Mesendoderm (in vitro differentiated cells): ENCODE measurements around the gene TSPAN16.
A peak's percentile ranks its signal among the peaks of the same experiment; 100 is the strongest.
"Not testable (repeated sequence)": the region's sequence is repeated elsewhere in the genome, so short reads cannot be mapped to it uniquely, and the experiment has no call there.

Experiments used
- DNase-seq: peaks from one replicate; pipeline ENCODE4 v3.0.0; 2013
- H2AK5ac ChIP-seq: 2 replicates; pipeline ENCODE4 v1.6.1; 2013; ENCODE audit warnings: low read length, inconsistent platforms
- H2BK120ac ChIP-seq: 2 replicates; pipeline ENCODE4 v1.6.1; 2013; ENCODE audit warnings: low read depth, mild to moderate bottlenecking, low read length, moderate library complexity, mixed read lengths
- H2BK15ac ChIP-seq: replicated peaks from 2 replicates; pipeline ENCODE4 v1.6.1; 2013; ENCODE audit warnings: low read depth, mild to moderate bottlenecking, moderate library complexity
- H2BK5ac ChIP-seq: 2 replicates; pipeline ENCODE4 v1.6.1; 2013; ENCODE audit warnings: low read length, inconsistent platforms
- H3K18ac ChIP-seq: 2 replicates; pipeline ENCODE4 v1.6.1; 2013; ENCODE audit warnings: mild to moderate bottlenecking, low read length, mixed read lengths
- H3K23ac ChIP-seq: one replicate; pipeline ENCODE4 v1.6.1; 2013; ENCODE audit warnings: low read length
- H3K27ac ChIP-seq: 2 replicates; pipeline ENCODE4 v1.5.1; 2013; ENCODE audit warnings: low read depth, mild to moderate bottlenecking, inconsistent platforms, low read length, moderate library complexity
- H3K27me3 ChIP-seq: 2 replicates; pipeline ENCODE4 v1.6.1; 2013; ENCODE audit warnings: low read length, control low read depth, mild to moderate bottlenecking, inconsistent platforms; ENCODE audit not compliant: insufficient read depth, poor library complexity
- H3K36me3 ChIP-seq: 2 replicates; pipeline ENCODE4 v1.6.1; 2013; ENCODE audit warnings: low read length, inconsistent platforms; ENCODE audit not compliant: control insufficient read depth, insufficient read depth
- H3K4ac ChIP-seq: one replicate; pipeline ENCODE4 v1.6.1; 2013; ENCODE audit warnings: low read depth, mild to moderate bottlenecking, low read length, moderate library complexity
- H3K4me1 ChIP-seq: 2 replicates; pipeline ENCODE4 v1.6.1; 2013; ENCODE audit warnings: low read depth, low read length, inconsistent platforms; ENCODE audit not compliant: control insufficient read depth
- H3K4me2 ChIP-seq: 2 replicates; pipeline ENCODE4 v1.6.1; 2013; ENCODE audit warnings: low read length
- H3K4me3 ChIP-seq: 2 replicates; pipeline ENCODE4 v1.5.1; 2013; ENCODE audit warnings: mild to moderate bottlenecking, low read length
- H3K56ac ChIP-seq: one replicate; pipeline ENCODE4 v1.6.1; 2013; ENCODE audit warnings: low read length
- H3K79me1 ChIP-seq: 2 replicates; pipeline ENCODE4 v1.6.1; 2013; ENCODE audit warnings: low read length, inconsistent platforms
- H3K79me2 ChIP-seq: 2 replicates; pipeline ENCODE4 v1.6.1; 2013; ENCODE audit warnings: mild to moderate bottlenecking, low read length; ENCODE audit not compliant: control insufficient read depth, insufficient read depth
- H3K9ac ChIP-seq: 2 replicates; pipeline ENCODE4 v1.6.1; 2013; ENCODE audit warnings: low read length, inconsistent platforms
- H4K5ac ChIP-seq: one replicate; pipeline ENCODE4 v1.6.1; 2013; ENCODE audit warnings: low read length
- H4K8ac ChIP-seq: one replicate; pipeline ENCODE4 v1.6.1; 2013; ENCODE audit warnings: low read depth, mild to moderate bottlenecking, control low read depth, low read length, moderate library complexity
- WGBS: extraction: QIAGEN DNeasy Blood & Tissue Kit; methylation state at CpG from one replicate; pipeline ENCODE4 v1.1.7; 2013; ENCODE audit warnings: low lambda C conversion rate, missing lambda C conversion rate; ENCODE audit not compliant: insufficient coverage; ENCODE audit errors: extremely low coverage; 5-methylcytosine and 5-hydroxymethylcytosine counted together

Gene TSPAN16

DNA sequence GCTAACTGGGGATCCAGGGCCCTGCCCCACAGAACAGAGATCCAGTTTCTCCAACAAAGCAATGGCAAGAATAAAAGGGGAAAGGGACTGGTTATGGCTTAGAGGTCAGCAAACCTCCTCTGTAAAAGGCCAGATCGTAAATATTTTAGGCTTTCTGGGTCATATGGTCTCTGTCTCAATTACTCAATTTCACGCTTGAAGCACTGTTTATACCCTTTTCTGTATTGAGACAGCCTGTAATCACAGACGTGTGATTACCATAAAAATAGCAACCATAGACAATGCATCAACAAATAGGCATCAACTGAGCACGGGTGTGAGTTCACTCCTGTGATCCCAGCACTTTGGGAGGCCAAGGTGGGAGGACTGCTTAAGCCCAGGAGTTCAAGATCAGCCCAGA lies 34.2 kb downstream of the TSPAN16 start:
- H4K5ac ChIP-seq: no peak overlapping the region
- H3K4ac ChIP-seq: no peak overlapping the region
- H3K36me3 ChIP-seq: no peaks in the 10 kb centered on the region
- no peak overlapping the region for H4K8ac ChIP-seq
- no peak overlapping the region for H3K9ac ChIP-seq
- no peaks in the 10 kb centered on the region for H3K27me3 ChIP-seq
- no peak overlapping the region for H3K27ac ChIP-seq
- H2BK15ac ChIP-seq: no peak overlapping the region
- no peak overlapping the region for H3K23ac ChIP-seq
- H3K56ac ChIP-seq: no peak overlapping the region
- H2BK5ac ChIP-seq: no peak overlapping the region
- H3K4me2 ChIP-seq: no peak overlapping the region
- H3K79me1 ChIP-seq: no peaks in the 10 kb centered on the region
- H3K4me3 ChIP-seq: no peak overlapping the region
- no CpG with 5 or more reads among the region's 4 CpGs for WGBS
- no peak for DNase-seq
- H3K18ac ChIP-seq: no peak overlapping the region
- H2BK120ac ChIP-seq: no peak overlapping the region
- no peaks in the 10 kb centered on the region for H3K4me1 ChIP-seq
- no peak overlapping the region for H2AK5ac ChIP-seq
- H3K79me2 ChIP-seq: no peaks in the 10 kb centered on the region

DNA sequence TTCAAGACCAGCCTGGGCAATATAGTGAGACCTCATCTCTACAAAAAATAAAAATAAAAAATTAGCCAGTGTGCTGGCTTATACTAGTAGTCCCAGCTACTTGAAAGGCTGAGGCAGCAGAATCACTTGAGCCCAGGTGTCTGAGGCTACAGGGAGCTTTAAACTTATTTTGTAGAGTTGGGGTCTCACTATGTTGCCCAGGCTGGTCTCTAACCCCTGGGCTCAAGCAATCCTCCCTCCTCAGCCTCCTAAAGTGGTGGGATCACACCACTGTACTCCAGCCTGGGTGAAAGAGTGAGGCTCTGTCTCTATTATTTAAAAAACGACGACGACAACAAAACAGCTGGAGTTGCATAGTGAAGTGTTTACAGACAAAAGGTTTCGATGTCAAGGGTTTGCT lies 35.5 kb downstream of the TSPAN16 start:
- Histone ChIP-seq H3K36me3 (no peaks in the 10 kb centered on the region), H2BK120ac (no peak overlapping the region), H3K4me1 (no peaks in the 10 kb centered on the region), H2AK5ac (no peak overlapping the region), H3K23ac (no peak overlapping the region), H4K8ac (no peak overlapping the region), H2BK15ac (no peak overlapping the region), H3K79me2 (no peaks in the 10 kb centered on the region), H3K18ac (no peak overlapping the region), H3K56ac (no peak overlapping the region), H3K27me3 (no peaks in the 10 kb centered on the region), H2BK5ac (no peak overlapping the region), H4K5ac (no peak overlapping the region), H3K4me3 (no peak overlapping the region), H3K27ac (no peak overlapping the region), H3K9ac (no peak overlapping the region), H3K79me1 (no peaks in the 10 kb centered on the region), H3K4ac (no peak overlapping the region), H3K4me2 (no peak overlapping the region)
- DNase-seq: no peak
- no CpG with 5 or more reads among the region's 4 CpGs for WGBS

DNA sequence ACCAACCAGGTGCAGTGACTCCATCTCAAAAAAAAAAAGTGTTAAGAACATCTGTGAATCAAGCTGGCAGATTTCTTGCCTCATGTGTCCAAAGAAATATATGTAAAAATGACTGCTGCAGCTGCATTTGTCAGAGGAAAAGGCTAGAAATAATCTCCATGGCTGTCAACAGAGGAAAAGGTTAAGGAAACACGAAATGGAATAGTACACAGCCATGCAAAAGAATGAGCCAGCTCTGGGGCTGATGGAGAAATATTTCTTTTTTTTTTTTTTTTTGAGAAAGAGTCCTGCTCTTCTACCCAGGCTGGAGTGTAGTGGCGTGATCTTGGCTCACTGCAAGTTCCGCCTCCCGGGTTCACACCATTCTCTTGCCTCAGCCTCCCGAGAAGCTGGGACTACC lies 36.9 kb downstream of the TSPAN16 start:
- H3K4me3 ChIP-seq: no peak overlapping the region
- no peak overlapping the region for H4K8ac ChIP-seq
- no peaks in the 10 kb centered on the region for H3K79me2 ChIP-seq
- no peak for DNase-seq
- no peak overlapping the region for H3K56ac ChIP-seq
- H3K23ac ChIP-seq: no peak overlapping the region
- no peak overlapping the region for H3K27ac ChIP-seq
- no peak overlapping the region for H2BK120ac ChIP-seq
- no peak overlapping the region for H3K4me2 ChIP-seq
- no peaks in the 10 kb centered on the region for H3K36me3 ChIP-seq
- H3K18ac ChIP-seq: no peak overlapping the region
- H3K9ac ChIP-seq: no peak overlapping the region
- no peaks in the 10 kb centered on the region for H3K79me1 ChIP-seq
- no peak overlapping the region for H2AK5ac ChIP-seq
- no peak overlapping the region for H4K5ac ChIP-seq
- H3K27me3 ChIP-seq: no peaks in the 10 kb centered on the region
- no peaks in the 10 kb centered on the region for H3K4me1 ChIP-seq
- H2BK5ac ChIP-seq: no peak overlapping the region
- no peak overlapping the region for H3K4ac ChIP-seq
- WGBS: no CpG with 5 or more reads among the region's 5 CpGs
- no peak overlapping the region for H2BK15ac ChIP-seq

DNA sequence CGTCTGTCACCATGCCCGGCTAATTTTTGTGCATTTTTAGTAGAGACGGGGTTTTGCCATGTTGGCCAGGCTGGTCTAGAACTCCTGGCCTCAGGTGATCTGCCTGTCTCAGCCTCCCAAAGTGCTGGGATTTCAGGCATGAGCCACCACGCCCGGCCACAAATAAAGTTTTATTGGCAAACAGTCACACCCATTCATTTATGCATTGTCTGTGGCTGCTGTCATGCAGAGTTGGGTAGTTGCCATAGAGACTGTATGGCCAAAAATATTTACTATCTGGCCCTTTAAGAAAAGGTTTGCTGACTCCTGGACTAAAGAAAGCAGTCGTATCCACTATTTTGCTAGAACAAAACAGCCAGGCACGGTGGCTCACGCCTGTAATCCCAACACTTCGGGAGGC lies 37.9 kb downstream of the TSPAN16 start:
- H3K4me1 ChIP-seq, H3K56ac ChIP-seq, H3K27ac ChIP-seq, H3K79me1 ChIP-seq, H2AK5ac ChIP-seq, H4K5ac ChIP-seq, H4K8ac ChIP-seq, H2BK5ac ChIP-seq, H3K79me2 ChIP-seq, H3K4me2 ChIP-seq, H3K36me3 ChIP-seq, H3K4me3 ChIP-seq, H3K18ac ChIP-seq, H3K23ac ChIP-seq, H3K27me3 ChIP-seq, H3K9ac ChIP-seq, H2BK15ac ChIP-seq, H3K4ac ChIP-seq, H2BK120ac ChIP-seq: not testable (repeated sequence)
- DNase-seq: peak; percentile 65
- WGBS: no CpG with 5 or more reads among the region's 9 CpGs

DNA sequence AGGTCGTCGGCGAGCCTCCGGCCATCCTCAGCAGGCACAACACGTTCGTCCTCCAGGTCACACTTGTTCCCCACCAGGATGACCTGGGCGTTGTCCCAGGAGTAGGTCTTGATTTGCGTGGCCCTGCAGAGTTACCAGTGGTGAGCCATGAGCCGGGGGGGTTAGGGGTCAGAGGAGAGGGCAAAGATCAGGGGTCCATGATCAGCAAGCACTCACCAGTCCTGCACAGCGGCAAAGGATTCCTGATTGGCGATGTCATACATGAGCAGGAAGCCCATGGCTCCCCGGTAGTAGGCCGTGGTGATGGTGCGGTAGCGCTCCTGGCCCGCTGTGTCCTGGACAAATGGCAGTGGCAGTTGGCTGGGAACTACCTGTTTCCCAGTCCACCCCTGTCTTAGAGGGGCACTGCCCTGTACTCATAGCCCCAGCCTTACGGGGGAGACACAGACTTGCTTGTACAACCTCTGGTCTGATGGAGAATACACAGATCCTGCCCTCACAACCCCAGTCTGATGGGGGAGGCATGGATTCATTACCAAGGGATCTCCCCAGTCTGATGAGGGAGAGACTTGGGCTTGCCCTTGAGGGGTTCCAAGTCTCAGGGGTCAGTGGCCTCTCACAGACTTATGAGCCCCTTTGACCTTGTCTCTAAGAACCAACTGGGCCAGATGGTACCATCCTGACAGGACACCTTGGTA lies 39.6 kb downstream of the TSPAN16 start:
- H3K4ac ChIP-seq: no peak overlapping the region
- no peak overlapping the region for H3K9ac ChIP-seq
- H3K27me3 ChIP-seq: no peaks in the 10 kb centered on the region
- H3K4me2 ChIP-seq: no peak overlapping the region
- DNase-seq: peak; percentile 40
- H3K18ac ChIP-seq: no peak overlapping the region
- H4K5ac ChIP-seq: no peak overlapping the region
- H2BK15ac ChIP-seq: no peak overlapping the region
- no peaks in the 10 kb centered on the region for H3K36me3 ChIP-seq
- WGBS: no CpG with 5 or more reads among the region's 17 CpGs
- no peak overlapping the region for H3K27ac ChIP-seq
- no peaks in the 10 kb centered on the region for H3K79me1 ChIP-seq
- no peak overlapping the region for H2BK5ac ChIP-seq
- no peak overlapping the region for H3K56ac ChIP-seq
- no peak overlapping the region for H3K4me3 ChIP-seq
- no peaks in the 10 kb centered on the region for H3K79me2 ChIP-seq
- no peak overlapping the region for H4K8ac ChIP-seq
- H3K4me1 ChIP-seq: peaks cover 2% of the 10 kb centered on the region
- no peak overlapping the region for H3K23ac ChIP-seq
- H2AK5ac ChIP-seq: no peak overlapping the region
- H2BK120ac ChIP-seq: no peak overlapping the region

DNA sequence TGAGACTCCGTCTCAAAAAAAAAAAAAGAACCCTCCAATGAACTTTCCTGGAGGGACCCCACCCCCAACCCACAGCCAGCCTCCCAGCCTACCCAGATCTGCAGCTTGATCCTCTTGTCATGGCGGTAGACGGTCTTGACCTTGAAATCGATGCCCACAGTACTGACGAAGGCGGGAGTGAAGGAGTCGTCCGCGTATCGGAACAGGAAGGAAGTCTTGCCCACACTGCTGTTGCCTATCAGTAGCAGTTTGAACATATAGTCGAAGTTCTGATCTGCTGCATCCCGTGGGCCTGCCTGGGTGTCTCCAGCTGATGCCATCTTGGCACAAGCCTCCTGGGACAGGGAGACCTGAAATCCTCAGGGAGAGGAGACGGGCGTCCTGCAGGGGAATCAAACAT lies 41.1 kb downstream of the TSPAN16 start:
- no peak overlapping the region for H3K23ac ChIP-seq
- no peak for DNase-seq
- H3K27ac ChIP-seq: no peak overlapping the region
- H3K4me1 ChIP-seq: peaks cover 2% of the 10 kb centered on the region
- H4K8ac ChIP-seq: no peak overlapping the region
- H3K18ac ChIP-seq: no peak overlapping the region
- no peak overlapping the region for H3K4me2 ChIP-seq
- H2BK5ac ChIP-seq: no peak overlapping the region
- H3K36me3 ChIP-seq: no peaks in the 10 kb centered on the region
- no peak overlapping the region for H2BK15ac ChIP-seq
- no peak overlapping the region for H3K9ac ChIP-seq
- no peak overlapping the region for H3K4me3 ChIP-seq
- WGBS: no CpG with 5 or more reads among the region's 14 CpGs
- H3K4ac ChIP-seq: no peak overlapping the region
- no peak overlapping the region for H2AK5ac ChIP-seq
- no peak overlapping the region for H3K56ac ChIP-seq
- H2BK120ac ChIP-seq: no peak overlapping the region
- H4K5ac ChIP-seq: no peak overlapping the region
- H3K79me2 ChIP-seq: no peaks in the 10 kb centered on the region
- no peaks in the 10 kb centered on the region for H3K79me1 ChIP-seq
- no peaks in the 10 kb centered on the region for H3K27me3 ChIP-seq
